GM19023 (cell line): Measurements from ENCODE around the gene TYW1B.
"Not testable (repeated sequence)": the region's sequence is repeated elsewhere in the genome, so short reads cannot be mapped to it uniquely, and the experiment has no call there.

Experiments
- ATAC-seq: cut with Tn5 transposase; IDR thresholded peaks from one replicate; pipeline ENCODE4 v1.9.1; 2021; ENCODE audit warnings: mild to moderate bottlenecking, moderate library complexity; ENCODE audit not compliant: unreplicated experiment

Gene TYW1B

GRCh38 chr7:72635273-72635908 is 192.6 kb downstream of the TYW1B start:
- not testable (repeated sequence) for ATAC-seq

GRCh38 chr7:72632765-72633292 is 195.2 kb downstream of the TYW1B start:
- not testable (repeated sequence) for ATAC-seq

- not testable (repeated sequence) for ATAC-seq
Measured at GRCh38 chr7:72628375-72628774, 199.6 kb downstream of the TYW1B start.

- ATAC-seq: peak; percentile 34
Measured at GRCh38 chr7:72626428-72627011, 201.5 kb downstream of the TYW1B start.

GRCh38 chr7:72625721-72626423 is 202.1 kb downstream of the TYW1B start:
- ATAC-seq: peak; percentile 93

- no peak for ATAC-seq
Measured at GRCh38 chr7:72622532-72622931, 205.5 kb downstream of the TYW1B start.

- ATAC-seq: not testable (repeated sequence)
Measured at GRCh38 chr7:72621761-72622187, 206.2 kb downstream of the TYW1B start.

- ATAC-seq: not testable (repeated sequence)
Measured at GRCh38 chr7:72620923-72621322, 207.1 kb downstream of the TYW1B start.

- not testable (repeated sequence) for ATAC-seq
Measured at GRCh38 chr7:72618435-72619180, 209.4 kb downstream of the TYW1B start.

GRCh38 chr7:72609761-72610160 is 218.2 kb downstream of the TYW1B start:
- ATAC-seq: not testable (repeated sequence)

- not testable (repeated sequence) for ATAC-seq
Measured at GRCh38 chr7:72607988-72608387, 220.0 kb downstream of the TYW1B start.

- not testable (repeated sequence) for ATAC-seq
Measured at GRCh38 chr7:72605863-72606431, 222.1 kb downstream of the TYW1B start.

GRCh38 chr7:72604771-72605611 is 223.0 kb downstream of the TYW1B start:
- ATAC-seq: not testable (repeated sequence)

- ATAC-seq: not testable (repeated sequence)
Measured at GRCh38 chr7:72603476-72603875, 224.5 kb downstream of the TYW1B start.

GRCh38 chr7:72603073-72603472 is 224.9 kb downstream of the TYW1B start:
- ATAC-seq: no peak

GRCh38 chr7:72601683-72602082 is 226.3 kb downstream of the TYW1B start:
- not testable (repeated sequence) for ATAC-seq

GRCh38 chr7:72590023-72590422 is 238.0 kb downstream of the TYW1B start:
- not testable (repeated sequence) for ATAC-seq

- not testable (repeated sequence) for ATAC-seq
Measured at GRCh38 chr7:72587267-72587666, 240.7 kb downstream of the TYW1B start.

GRCh38 chr7:72584576-72584975 is 243.4 kb downstream of the TYW1B start:
- ATAC-seq: not testable (repeated sequence)
